NK-92 (cell line): ENCODE measurements around the gene TMED6.

Source experiments
- DNase-seq: peaks from one replicate; lab custom pipeline; 2025; ENCODE audit not compliant: unreplicated experiment; lab: John Stamatoyannopoulos, UW

Gene TMED6

DNA sequence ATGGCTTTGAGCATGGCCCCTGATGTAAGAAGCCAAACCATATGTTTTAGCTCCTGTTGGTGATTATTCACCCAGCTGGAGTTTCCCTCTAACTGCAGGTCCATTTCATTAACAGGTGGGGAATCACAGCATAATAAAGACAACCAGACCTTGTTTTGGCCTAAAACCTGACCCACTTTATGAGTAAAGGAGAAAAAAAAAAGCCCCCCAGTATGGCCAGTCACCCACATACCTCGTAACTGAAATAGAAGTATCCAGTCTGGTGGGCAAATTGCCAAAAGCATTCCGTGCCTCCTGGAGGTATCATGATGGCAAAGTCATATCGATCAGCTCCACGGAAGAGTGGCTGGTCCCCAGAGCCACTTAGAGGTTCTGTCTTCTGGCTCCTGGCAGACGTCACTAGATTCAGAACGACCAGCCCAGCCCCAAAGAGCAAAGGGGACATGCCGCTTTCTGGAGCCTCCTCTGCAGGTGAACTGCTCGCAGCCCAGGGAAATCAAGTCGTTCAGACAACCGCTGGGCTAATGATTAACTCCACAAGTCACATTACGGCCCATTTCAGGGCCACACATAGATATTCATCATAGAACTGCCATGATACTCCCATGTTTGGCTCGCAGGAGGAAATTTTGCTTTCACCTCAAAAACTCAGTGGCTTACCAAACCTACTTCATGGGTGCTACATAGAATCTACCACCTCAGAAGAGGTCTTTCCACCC is at the start of gene TMED6:
Gene TMED6, minus strand, starts transcription at position 478 of the 719 bp plus-strand sequence. Its CDS starts 33 bp downstream, at position 445.
- no peak for DNase-seq

DNA sequence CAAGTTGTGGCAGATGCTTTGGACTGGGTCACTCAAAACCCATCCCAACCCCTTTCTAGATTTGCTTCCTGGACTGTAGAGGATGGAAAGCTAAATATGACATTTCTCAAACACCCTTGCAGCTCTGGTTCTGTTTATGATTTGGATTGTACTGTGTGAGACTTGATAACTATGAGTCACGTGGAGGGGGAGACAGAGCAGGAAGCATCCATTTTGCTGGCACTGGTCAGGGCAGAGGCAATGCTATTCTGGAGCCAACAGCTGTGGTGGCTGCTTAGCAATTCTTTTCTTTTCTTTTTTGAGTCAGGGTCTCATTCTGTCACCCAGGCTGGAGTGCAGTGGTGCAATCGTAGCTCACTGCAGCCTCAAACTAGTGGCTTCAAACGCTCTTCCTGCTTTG is 47.8 kb upstream of the TMED6 start:
- DNase-seq = no peak

DNA sequence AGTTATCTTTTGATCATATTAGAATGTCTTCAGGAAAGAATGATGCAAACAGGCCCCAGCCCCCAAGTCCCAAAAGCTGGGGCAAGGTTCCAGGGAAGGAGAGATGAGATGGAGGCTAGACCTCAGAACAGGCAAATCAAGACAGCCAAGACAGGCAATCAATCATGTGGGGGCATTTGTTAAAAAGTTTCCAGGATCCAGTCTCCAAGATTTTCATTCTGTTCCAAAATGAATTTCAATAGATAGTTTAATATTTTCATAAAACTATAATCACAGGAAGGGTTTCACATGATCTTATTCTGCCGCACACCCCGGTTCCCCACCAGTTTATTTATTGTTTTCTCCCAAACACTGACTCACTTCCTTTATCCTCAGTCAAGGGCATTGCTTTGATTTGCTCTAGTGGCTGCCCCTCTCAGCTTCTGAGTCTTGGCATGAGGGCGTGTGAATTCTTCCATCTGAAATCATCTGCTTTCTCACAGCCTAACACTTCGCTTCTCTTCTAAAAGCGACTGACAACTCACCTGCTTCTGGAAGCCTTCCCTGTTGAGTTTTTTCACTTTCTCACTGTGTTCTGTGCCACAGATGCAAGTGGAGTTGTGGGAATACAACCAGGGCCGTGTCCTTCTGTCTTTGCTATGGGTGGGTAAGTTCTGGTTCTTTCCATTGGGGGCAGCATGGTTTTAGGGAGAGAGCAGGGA is 46.4 kb upstream of the TMED6 start:
- DNase-seq = no peak

DNA sequence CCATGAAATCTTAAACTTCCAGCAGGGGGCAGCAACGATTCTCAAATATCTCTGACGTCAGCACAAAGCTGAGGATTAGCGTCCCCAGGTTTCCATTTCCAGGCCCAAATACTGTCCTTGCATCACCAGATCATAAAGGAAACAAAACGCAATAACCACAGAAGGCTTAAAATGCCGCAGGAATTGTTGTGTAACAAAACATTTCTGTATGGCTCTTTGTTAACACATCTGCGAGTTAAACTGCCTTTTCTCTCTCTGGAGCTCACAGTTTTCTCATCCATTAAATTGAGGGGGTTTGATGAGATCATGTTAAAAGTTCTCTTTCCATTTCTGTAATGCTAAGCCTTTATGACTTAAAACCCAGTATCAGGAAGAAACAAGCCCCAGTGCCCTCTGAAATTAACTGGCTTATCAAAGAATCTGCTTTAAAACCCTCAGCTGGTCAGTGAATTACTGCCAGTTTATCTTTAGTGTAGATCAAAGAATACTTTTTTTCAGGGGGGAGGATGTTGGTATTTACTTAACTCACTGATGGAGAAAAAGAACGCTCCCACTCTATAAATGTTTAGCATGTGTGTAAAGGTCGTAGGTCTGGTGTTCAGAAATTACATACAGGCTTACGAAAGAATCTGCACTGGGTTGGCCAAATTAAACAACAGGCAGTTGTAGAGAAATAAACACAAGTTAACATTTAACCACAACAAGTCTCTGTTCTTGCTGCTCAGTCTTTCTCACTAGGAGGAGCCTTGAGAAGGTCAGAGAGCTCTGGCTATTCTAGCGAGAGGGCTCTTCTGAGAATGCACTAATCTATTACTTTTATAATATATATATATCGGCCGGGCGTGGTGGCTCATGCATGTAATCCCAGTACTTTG is 44.8 kb upstream of the TMED6 start:
- no peak for DNase-seq

DNA sequence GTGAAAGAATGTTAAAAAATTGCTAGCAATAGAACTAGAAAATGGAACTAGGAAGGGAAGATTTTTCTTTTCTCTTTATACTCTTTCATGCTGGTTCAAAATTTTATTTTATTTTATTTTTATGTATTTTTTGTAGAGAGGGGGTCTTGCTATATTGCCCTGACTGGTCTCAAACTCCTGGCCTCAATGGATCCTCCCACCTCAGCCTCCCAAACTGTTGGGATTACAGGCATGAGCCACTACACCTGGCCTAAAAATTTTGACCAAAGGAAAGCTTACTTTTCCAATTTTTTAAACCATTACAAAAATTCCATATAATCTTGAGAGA is 44.2 kb upstream of the TMED6 start:
- DNase-seq = no peak

DNA sequence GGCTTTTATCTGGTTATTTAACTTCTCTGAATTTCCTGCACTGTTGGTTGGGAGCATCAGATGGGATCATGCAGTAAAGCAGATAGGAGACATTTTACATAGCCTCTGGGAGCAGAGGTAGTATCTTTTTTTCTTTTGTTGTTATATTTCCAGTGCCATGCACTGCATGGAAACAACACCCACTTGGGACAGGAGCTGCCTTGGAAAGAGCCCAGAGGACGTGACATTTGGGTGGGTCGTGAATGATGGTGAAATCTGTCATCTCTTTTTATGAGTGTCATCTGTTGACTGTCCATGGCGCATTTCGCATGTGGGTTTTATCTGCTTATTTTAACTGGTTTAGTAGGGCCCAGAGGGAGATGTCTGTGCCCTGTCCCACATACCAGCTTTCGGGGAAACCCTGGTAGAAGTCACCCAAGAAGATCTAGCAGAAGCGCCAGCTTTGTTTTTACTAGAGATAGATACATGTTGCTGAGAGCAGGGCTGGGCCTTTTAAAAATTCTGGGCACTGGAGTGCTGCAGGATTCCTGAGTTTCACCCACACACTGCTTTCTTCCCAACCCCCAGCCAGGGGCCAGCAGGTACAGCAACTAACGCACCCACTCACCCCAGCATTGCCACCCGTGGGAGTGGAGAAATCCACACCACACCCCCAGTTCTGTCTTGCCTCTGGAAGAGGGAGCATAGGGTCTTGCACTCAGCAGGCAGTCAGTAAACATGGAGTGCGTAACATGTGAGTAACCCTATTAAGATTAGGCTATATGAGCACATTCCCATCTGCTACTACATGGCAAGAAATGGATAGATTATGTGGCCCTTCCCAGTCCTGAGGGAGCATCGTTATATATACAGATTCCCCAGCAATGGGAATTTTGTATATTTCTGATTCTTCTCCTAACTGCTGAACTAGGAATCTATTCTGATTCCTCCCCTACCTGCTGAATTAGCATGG is 42.6 kb upstream of the TMED6 start:
- DNase-seq = no peak

DNA sequence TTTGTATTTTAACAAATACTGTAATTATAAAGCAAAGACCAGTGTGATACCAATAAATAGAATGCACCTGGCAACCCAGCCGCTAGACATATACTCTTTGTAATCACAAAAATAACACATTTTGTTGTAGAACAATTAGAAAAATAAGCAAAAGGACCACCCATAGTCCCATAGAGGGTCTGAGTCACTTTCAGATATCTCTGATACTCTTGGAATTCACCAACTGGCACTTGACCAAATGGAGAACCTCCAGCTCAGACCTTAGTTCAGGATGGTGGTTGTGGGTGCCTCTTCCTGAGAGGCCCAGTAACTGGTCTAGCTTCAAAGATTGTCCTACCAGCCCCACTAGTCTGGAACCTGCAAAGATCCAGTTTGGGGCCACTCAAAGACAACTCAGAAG is 35.0 kb upstream of the TMED6 start:
- DNase-seq = no peak

DNA sequence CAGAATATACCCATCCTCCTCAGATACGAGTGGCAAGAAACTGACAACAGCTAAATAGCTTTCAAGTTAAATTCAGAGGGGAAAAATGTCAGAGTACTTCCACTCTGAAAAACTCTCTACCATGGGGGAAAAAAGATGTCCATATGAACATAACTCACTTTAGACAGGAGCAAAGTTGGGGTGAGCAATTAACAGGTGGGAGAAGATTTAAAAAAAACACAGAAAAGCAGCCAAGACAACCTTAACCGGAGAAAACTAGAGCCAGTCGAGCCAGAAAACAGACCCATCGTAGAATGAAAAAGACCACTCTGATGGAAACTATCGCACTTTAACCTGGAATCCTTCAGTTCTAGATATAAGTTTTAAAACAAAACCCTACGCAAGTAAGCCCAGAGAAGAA is 33.4 kb upstream of the TMED6 start:
- DNase-seq = no peak

DNA sequence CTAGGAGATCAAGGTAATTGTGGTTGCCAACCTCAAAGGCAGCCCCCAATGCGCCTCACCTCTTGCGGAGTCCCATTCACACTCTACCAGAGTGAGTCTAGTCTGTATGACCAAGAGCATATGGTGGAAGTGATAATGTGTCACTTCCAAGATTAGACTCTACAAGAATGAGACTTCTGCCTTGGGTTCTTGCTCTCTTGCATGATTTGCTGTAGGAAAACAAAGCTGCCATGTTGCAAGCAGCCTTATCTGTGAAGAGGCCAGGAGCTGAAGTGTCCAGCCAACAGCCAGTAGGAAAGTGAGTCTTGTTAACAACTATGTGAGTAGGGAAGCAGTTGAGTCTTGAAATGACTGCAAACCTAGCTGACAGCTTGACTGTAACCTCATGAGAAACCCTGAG is 30.8 kb upstream of the TMED6 start:
- DNase-seq = no peak

DNA sequence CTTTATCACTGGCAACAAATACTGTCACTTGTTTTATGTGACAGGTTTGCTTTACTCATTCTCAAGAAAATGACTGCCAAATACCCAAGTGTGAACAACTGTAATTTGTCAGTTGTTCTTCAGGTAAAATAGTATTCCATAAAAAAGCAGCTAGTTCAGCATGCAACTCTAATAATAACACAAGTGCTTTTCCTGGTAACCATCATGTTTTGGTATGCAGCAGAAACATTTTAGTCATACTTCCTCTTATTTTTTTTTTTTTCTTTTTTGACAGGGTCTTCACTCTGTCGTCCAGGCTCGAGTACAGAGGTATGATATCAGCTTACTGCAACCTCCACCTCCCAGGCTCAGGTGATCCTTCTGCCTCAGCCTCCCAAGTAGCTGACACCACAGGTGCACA is 29.6 kb upstream of the TMED6 start:
- DNase-seq = no peak

DNA sequence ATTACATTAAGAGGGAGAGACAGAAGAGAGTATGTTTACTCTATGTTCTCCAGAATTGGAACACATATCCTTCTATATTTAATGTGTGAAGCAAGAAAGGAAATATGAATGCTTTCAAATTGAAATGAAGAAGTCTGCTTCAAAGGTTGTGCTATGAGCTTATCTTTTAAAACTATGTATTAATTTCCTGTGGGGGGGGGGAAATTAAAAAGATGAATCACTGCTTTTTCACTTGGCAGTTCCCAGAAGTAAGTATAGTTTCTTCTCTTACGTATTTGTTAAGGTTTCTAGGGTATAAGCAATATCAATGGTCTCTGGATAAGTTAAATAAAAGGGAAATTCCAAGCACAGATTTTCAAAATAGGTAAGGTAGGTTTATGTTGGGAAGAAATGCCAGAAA is 27.2 kb upstream of the TMED6 start:
- DNase-seq = no peak

DNA sequence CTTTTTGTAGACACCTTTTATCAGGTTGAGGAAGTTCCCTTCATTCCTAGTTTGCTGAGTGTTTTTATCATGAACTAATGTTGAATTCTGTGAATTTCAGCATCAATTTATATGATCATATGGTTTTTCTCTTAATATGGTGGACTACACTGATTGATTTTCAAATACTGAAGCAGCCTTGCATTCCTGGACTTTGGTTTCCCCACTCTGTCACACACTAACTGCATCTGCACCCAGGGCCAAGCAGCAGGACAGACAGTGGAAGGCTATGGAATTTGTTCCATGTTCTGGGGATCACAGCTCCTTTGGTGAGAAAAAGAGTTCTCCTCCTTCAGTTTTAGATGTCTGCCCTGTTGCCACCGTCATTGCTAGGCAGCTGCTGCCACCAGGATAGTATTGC is 26.4 kb upstream of the TMED6 start:
- no peak for DNase-seq

DNA sequence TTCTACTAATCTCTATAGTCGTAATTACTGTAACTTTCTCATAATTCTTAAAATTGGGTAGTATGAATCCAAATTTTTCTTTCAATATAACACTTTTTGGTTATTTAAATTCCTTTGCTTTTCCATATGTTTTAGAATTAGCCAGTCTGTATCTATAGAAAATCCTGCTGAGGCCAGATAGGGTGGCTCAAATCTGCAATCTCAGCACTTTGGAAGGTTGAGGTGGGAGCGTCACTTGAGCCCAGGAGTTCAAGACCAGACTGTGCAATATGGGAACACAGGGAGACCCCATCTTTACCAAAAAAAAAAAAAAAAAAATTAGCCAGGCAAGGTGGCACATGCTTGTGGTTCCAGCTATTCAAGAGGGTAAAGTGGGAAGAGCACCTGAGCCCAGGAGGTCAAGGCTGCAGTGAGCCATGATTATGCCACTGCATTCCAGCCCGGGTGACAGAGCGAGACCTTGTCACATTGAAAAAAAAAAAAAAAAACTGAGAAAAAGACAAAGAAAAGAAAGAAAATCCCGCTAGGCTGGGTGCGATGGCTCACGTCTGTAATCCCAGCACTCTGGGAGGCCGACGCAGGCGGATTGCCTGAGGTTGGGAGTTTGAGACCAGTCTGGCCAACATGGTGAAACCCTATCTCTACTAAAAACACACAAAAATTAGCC is 24.9 kb upstream of the TMED6 start:
- DNase-seq = no peak

DNA sequence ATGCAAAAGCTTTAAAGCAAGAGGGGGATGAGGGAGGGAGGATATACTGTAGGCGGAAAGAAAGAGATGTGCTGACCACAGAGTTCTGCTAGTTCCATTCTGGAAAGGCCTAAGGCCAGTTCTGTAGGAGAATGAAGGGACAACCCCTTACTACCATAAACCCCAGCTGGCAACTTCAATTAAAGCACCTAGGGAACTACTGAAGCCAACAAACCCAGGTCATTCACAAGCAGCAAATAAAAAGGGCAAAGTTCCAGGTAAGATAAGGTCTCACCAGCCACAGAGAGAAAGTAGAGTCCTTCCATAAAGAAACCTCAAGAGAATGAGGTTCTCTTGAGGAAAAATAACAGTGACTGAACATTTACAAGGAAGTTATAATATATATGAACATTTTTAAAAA is 21.4 kb upstream of the TMED6 start:
- DNase-seq = no peak

DNA sequence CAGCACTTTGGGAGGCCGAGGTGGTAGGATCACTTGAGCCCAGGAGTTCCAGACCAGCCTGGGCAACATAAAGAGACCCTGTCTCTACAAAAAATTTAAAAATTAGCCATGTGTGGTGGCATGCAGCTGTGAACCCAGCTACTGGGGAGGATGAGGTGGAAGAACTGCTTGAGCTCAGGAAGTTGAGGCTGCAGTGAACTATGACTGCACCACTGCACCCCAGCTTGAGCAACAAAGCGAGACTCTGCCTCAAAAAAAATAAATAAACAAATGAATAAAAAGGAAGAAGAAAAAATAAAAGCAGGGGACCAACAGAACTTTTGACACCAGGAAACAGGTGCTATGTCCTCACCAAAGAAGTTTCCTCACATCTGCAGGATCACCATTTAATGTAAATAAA is 20.0 kb upstream of the TMED6 start:
- DNase-seq = no peak

DNA sequence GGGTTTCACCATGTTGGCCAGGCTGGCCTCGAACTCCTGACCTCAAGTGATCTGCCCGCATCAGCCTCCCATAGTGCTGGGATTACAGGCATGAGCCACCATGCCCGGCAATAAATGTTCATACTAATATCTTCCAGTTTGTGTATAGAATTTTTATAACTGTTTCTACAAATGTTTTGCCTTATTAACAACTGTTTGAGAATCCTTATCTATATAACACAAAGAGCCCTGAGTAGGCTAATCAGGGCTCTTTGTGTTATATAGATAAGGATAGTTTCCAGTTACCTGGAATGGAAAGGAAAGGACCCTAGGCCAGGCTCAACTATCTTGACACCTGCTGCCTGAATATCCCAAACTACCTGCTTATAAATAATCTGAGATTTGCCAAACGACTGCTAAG is 17.3 kb upstream of the TMED6 start:
- DNase-seq = no peak

DNA sequence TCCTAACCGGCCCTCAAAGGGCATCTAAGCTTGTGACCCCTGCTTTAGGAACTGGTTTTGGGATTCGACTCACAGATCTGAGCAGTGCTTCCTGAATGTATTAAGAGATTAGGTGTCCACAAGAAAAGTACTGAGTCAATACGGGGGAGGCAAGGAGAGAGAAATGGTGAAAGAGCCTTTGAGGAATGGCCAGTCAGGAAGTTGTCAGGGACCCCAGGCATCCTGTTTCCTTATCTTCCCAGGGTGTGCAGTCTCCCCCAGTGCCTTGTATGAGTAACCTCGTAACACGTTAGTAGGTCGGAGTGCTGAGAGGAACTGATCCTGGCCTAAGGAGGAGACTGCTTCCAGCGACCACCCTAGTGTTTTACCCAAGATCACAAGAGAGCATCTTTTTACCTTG is 16.4 kb upstream of the TMED6 start:
- no peak for DNase-seq

DNA sequence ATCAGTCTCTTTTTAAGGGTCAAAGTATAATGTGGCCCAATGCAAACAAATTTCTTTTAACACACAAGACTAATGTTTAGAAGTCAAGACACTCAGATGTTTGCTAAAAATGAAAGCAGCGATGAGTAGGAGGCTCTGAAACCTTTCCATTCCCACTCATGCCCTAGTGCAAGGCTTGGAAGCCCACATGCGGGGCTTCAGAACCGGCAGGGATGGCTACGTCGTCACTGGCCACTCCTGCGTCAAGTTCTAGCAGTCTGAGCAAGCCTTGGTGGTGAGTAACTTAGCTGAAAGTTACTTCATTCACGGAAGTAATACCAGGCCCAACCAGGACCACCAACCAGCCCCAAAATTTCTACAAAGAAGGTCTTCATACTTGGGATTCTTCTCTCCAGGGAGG is 14.8 kb upstream of the TMED6 start:
- no peak for DNase-seq

DNA sequence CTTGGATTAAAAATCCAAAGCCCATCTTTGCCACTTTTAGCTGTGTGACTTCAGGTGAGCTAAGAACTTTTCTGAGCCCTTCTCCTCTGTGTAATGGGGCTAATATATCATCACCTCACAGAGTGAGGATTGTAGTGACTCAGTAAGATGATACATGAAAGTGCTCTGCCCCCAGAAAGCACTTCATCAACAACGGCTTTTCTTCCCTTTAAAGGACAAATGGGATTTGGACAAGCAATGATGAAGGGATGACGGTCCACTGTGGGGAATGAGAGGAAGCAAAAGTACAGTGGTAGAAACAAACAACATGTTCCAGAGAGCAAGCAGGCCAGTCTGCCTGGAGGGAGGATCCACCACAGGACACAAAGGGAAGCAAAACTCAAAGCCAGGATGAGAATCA is 14.3 kb upstream of the TMED6 start:
- DNase-seq = no peak

DNA sequence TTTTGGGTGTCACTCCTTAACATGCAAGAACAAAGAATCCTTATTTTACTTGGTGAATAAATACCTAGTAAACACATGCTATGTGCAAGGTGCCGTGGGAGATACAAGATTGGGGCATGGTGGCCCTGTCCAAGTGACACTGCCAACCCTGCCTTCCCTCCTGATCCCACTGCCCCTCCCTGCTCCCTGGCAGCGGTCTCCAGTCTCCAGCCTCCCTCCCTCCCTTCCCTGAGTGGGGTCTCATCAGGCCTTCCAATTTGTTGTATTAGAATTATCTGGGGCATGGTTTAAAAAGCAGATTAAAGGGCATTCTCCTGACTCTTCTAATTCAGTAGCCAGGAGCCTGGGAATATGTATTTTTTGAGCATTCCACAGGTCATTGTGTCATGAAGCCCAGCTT is 12.5 kb upstream of the TMED6 start:
- no peak for DNase-seq
